CD4-positive, alpha-beta T cell (primary cell): Measurements from ENCODE around the gene MYMK. TPM values are rescaled to one million over a fixed set of nuclear protein-coding genes. Genes with fewer than 3 reads are reported as not detected.

Source experiments
- ATAC-seq: fragments of 200-7000 bp; cut with Tn5 transposase; one replicate; pipeline ENCODE4 v1.10.0; 2022; ENCODE audit warnings: mild to moderate bottlenecking; ENCODE audit not compliant: poor library complexity
- CTCF ChIA-PET: fragments of 350-600 bp; sonication (Branson Sonifier 250); formaldehyde crosslinking; loops from one replicate; lab custom pipeline; 2021; ENCODE audit warnings: antibody characterized with exemption, inconsistent platforms; lab: Charles Lee
- POLR2A ChIA-PET: fragments of 350-600 bp; sonication (Branson Sonifier 250); formaldehyde crosslinking; loops from one replicate; lab custom pipeline; 2021; ENCODE audit warnings: antibody characterized with exemption, inconsistent platforms; lab: Charles Lee
- DNase-seq, 14 experiments: peaks; one replicate each; pipeline ENCODE4 v3.0.0-alpha.2; 2013 to 2020; ENCODE audit warnings: mixed read lengths in 2 of 14
- H3K27ac ChIP-seq, 2 donors: one replicate each; pipeline versions ENCODE4 v1.5.1 to v1.7.0; 2013; ENCODE audit warnings: low read length in 2 of 2, low read depth in 1 of 2, mild to moderate bottlenecking in 1 of 2
- H3K27me3 ChIP-seq, 2 experiments: 1 replicate in 1 of 2; 2 replicates in 1 of 2; pipeline versions ENCODE4 v1.6.1 to v1.7.0; 2013; ENCODE audit warnings: low read length in 2 of 2, control low read depth in 1 of 2, mild to moderate bottlenecking in 1 of 2, moderate library complexity in 1 of 2; ENCODE audit not compliant: insufficient read depth in 2 of 2, control insufficient read depth in 1 of 2
- H3K36me3 ChIP-seq: one replicate; pipeline ENCODE4 v1.6.1; 2013; ENCODE audit warnings: low read length, control low read depth; ENCODE audit not compliant: insufficient read depth
- H3K4me1 ChIP-seq: one replicate; pipeline ENCODE4 v1.6.1; 2013; ENCODE audit warnings: low read length, control low read depth; ENCODE audit not compliant: insufficient read depth
- H3K4me3 ChIP-seq: one replicate; pipeline ENCODE4 v1.5.1; 2013; ENCODE audit warnings: mild to moderate bottlenecking, low read length, moderate library complexity
- H3K9me3 ChIP-seq, 2 experiments: 1 replicate in 1 of 2; 2 replicates in 1 of 2; pipeline versions ENCODE4 v1.6.1 to v1.7.0; 2013; ENCODE audit warnings: low read length in 2 of 2, mild to moderate bottlenecking in 2 of 2, control low read depth in 1 of 2, moderate library complexity in 1 of 2; ENCODE audit not compliant: control insufficient read depth in 1 of 2, insufficient read depth in 1 of 2
- H3K27ac Mint-ChIP-seq: one replicate; pipeline ENCODE4 v1.8.0; 2020; ENCODE audit warnings: mixed read lengths
- H3K27me3 Mint-ChIP-seq: one replicate; pipeline ENCODE4 v1.8.0; 2021; ENCODE audit warnings: mixed read lengths
- H3K36me3 Mint-ChIP-seq: one replicate; pipeline ENCODE4 v1.8.0; 2021; ENCODE audit warnings: low read depth, mixed read lengths
- H3K4me1 Mint-ChIP-seq: one replicate; pipeline ENCODE4 v1.8.0; 2021; ENCODE audit warnings: low read depth, mixed read lengths
- H3K4me3 Mint-ChIP-seq: one replicate; pipeline ENCODE4 v1.8.0; 2020; ENCODE audit warnings: mild to moderate bottlenecking, mixed read lengths
- H3K9me3 Mint-ChIP-seq: one replicate; pipeline ENCODE4 v1.8.0; 2020; ENCODE audit warnings: mixed read lengths
- CTCF ChIP-seq: fragments of 200-600 bp; IDR thresholded peaks from one replicate; pipeline ENCODE4 v1.8.0; 2022; ENCODE audit warnings: antibody characterized with exemption, mild to moderate bottlenecking
- intact Hi-C, 2 experiments: fragments of 100-400 bp; cut with DNase I in 1 of 2; cut with micrococcal nuclease in 1 of 2; formaldehyde crosslinking; loops; one replicate each; pipeline versions ENCODE4 v1.15.1 to v1.9.0; 2023 to 2025; cut with DNase I, micrococcal nuclease
- total RNA-seq, 174 experiments: library from RNA in 2 of 174; stranded (reverse) in 2 of 174; gene quantifications; one replicate each; pipeline ENCODE4 v1.2.3 and lab custom pipeline; 2021 to 2026

Gene MYMK
- total RNA-seq, 2 experiments from 2014 or later = not detected

GRCh38 chr9:133483611-133484010, 41.1 kb downstream of the MYMK start:
- intact Hi-C loops = no loop called here

DNA sequence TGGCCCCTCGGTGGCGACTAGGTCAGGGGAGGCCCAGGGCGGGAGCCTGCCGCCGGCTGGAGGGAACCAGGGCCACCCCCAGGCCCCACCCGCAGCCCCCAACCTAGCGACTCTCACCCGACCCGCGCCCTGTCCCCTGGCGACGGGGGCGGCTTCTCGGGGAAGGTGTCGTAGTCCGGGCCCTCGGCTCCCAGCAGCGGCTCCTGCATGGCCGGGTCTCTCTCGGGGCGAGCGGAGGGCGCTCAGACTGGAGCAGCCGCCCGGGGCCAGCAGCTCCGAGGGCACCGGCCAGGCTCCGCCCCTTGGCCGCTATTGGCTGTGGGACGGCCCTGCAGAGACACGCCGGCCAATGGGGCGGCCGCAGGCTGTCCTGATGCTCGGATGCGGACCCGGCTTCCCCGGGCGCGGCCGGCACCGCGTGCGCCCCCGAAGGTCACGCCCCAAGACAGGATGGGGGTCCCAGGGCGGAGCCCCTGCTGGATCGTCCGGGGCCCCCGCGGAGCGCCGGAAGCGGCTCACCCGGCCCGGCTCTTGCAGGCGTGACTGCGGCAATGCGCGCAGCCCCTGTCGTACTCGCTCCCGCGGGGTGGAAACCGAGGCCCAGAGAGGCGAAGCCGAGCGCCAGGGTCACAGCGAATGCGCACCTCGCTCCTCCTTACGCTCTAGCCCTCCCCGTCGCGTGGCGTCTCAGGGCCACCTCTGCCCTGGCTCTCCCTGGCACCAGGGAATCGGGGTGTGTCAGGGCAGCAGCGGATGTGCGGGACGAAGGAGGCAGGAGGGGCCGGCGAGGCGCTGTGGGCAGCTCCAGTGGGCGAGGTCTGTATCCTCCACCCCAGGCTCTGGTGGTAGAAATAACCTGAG, 45.7 kb downstream of the MYMK start, which contains the start of gene SLC2A6:
Gene SLC2A6 (minus strand): TSS at position 249 of the 861 bp plus-strand sequence. CDS start 40 bp downstream, at position 209.
- peak within 1 kb of the TSS; percentile 57 for H3K4me3 ChIP-seq
- H3K36me3 ChIP-seq = no peaks in the 10 kb centered on the region
- peak within 1 kb of the TSS; percentile 78 for H3K4me3 Mint-ChIP-seq
- peak; percentile 97 for ATAC-seq
- peak; percentile 56 to 90 (median 74) for DNase-seq
- peaks cover 24% of the 10 kb centered on the region for H3K4me1 ChIP-seq
- TF ChIP-seq CTCF = no peak
- H3K27ac ChIP-seq = no peak within 1 kb of the TSS
- no peaks in the 10 kb centered on the region for H3K27me3 ChIP-seq
- no peaks in the 10 kb centered on the region for H3K9me3 ChIP-seq
- H3K27ac Mint-ChIP-seq = peak within 1 kb of the TSS; percentile 14
- intact Hi-C loops = loop anchor here in 1 of 2 experiments (5.0 kb wide), 2 partner anchors 142 to 452 kb away; partner anchors contain the start of gene SURF6
- ChIA-PET CTCF (no interaction called here), POLR2A (interaction anchor here (0.6 to 1.7 kb wide), 6 partner anchors 9 to 686 kb away, joined by 3 to 8 read pairs (median 4); partner anchors contain the start of genes REXO4 and RNU6ATAC)
- H3K9me3 Mint-ChIP-seq = no peaks in the 10 kb centered on the region
- H3K27me3 Mint-ChIP-seq = no peaks in the 10 kb centered on the region
- peaks cover 9% of the 10 kb centered on the region for H3K4me1 Mint-ChIP-seq
- no peaks in the 10 kb centered on the region for H3K36me3 Mint-ChIP-seq

More at GRCh38 chr9:133483611-133484010, 41.1 kb downstream of the MYMK start:
- Histone ChIP-seq H3K27ac (no peak overlapping the region), H3K4me3 (no peak overlapping the region), H3K27me3 (no peaks in the 10 kb centered on the region), H3K9me3 (no peaks in the 10 kb centered on the region), H3K4me1 (peaks cover 21% of the 10 kb centered on the region), H3K36me3 (no peaks in the 10 kb centered on the region)
- no peaks in the 10 kb centered on the region for H3K27me3 Mint-ChIP-seq
- H3K4me1 Mint-ChIP-seq = peaks cover 15% of the 10 kb centered on the region
- no peaks in the 10 kb centered on the region for H3K36me3 Mint-ChIP-seq
- ChIA-PET CTCF (no interaction called here), POLR2A (no interaction called here)
- DNase-seq = no peak
- ATAC-seq = no peak
- no peak overlapping the region for H3K4me3 Mint-ChIP-seq
- no peak overlapping the region for H3K27ac Mint-ChIP-seq
- no peaks in the 10 kb centered on the region for H3K9me3 Mint-ChIP-seq
- TF ChIP-seq CTCF = no peak

- intact Hi-C loops = loop anchor here in 1 of 2 experiments (1.0 to 5.0 kb wide), 3 partner anchors 18 to 451 kb away; partner anchors contain the start of gene SURF6
- Histone ChIP-seq H3K4me3 (peak overlapping the region; percentile 57), H3K27me3 (no peaks in the 10 kb centered on the region), H3K4me1 (peaks cover 24% of the 10 kb centered on the region), H3K27ac (no peak overlapping the region), H3K36me3 (no peaks in the 10 kb centered on the region), H3K9me3 (no peaks in the 10 kb centered on the region)
- ATAC-seq (no peak), DNase-seq (peak in 3 of 14 experiments; percentile 8 to 62 (median 54))
- peaks cover 9% of the 10 kb centered on the region for H3K4me1 Mint-ChIP-seq
- H3K9me3 Mint-ChIP-seq = no peaks in the 10 kb centered on the region
- H3K4me3 Mint-ChIP-seq = peak overlapping the region; percentile 42
- CTCF ChIA-PET = no interaction called here
- H3K27me3 Mint-ChIP-seq = no peaks in the 10 kb centered on the region
- no peak for TF ChIP-seq CTCF
- H3K27ac Mint-ChIP-seq = peak overlapping the region; percentile 14
- POLR2A ChIA-PET = interaction anchor here (0.6 to 1.7 kb wide), 6 partner anchors 10 to 223 kb away, joined by 3 to 8 read pairs (median 3); partner anchors contain the start of gene REXO4
- no peaks in the 10 kb centered on the region for H3K36me3 Mint-ChIP-seq
Measured at GRCh38 chr9:133477992-133478850, 46.5 kb downstream of the MYMK start.
